GM12872 (cell line): ENCODE measurements around the gene ALX4.

ENCODE experiments used
- CTCF ChIP-seq: IDR thresholded peaks from 3 replicates; pipeline ENCODE4 v1.5.1; 2011; ENCODE audit warnings: low read depth, mild to moderate bottlenecking, low read length, moderate library complexity; ENCODE audit not compliant: insufficient read depth

ALX4 gene

GRCh38 chr11:44244639-44245310 lies 65.2 kb downstream of the ALX4 start:
- TF ChIP-seq CTCF, result no peak

- no peak for TF ChIP-seq CTCF
Measured at GRCh38 chr11:44243595-44244343, 66.2 kb downstream of the ALX4 start.

GRCh38 chr11:44243086-44243485 lies 66.9 kb downstream of the ALX4 start:
- TF ChIP-seq CTCF, result no peak

- TF ChIP-seq CTCF, result no peak
Measured at GRCh38 chr11:44241851-44242250, 68.1 kb downstream of the ALX4 start.

- TF ChIP-seq CTCF, result no peak
Measured at GRCh38 chr11:44237156-44237555, 72.8 kb downstream of the ALX4 start.

GRCh38 chr11:44236296-44236695 lies 73.6 kb downstream of the ALX4 start:
- no peak for TF ChIP-seq CTCF

GRCh38 chr11:44235765-44236201 lies 74.2 kb downstream of the ALX4 start:
- TF ChIP-seq CTCF, result no peak
